SK-MEL-5 (cell line): ENCODE measurements around the gene MYH7. TPM values are rescaled to one million over a fixed set of nuclear protein-coding genes. Genes with fewer than 3 reads are reported as not detected.

ENCODE experiments used
- DNase-seq: peaks from one replicate; pipeline ENCODE4 v3.0.0-alpha.2; 2016; ENCODE audit warnings: low read depth, low spot score
- in situ Hi-C: cut with HindIII; loops from 2 replicates; pipeline ENCODE4 v1.10.0; 2016; ENCODE audit warnings: low sequenced_read_pairs, high pct_unique_total_duplicates, low pct_unique_long_range_greater_than_20kb
- total RNA-seq: library from RNA; depleted of rRNA; stranded (reverse); fragments of >200 nt; shearing (Covaris generic); gene quantifications from 2 replicates; pipeline ENCODE4 v1.2.3, GENCODE V29; 2014

Gene MYH7
- total RNA-seq, 1 experiment from 2014 or later, result 0.05 TPM

DNA sequence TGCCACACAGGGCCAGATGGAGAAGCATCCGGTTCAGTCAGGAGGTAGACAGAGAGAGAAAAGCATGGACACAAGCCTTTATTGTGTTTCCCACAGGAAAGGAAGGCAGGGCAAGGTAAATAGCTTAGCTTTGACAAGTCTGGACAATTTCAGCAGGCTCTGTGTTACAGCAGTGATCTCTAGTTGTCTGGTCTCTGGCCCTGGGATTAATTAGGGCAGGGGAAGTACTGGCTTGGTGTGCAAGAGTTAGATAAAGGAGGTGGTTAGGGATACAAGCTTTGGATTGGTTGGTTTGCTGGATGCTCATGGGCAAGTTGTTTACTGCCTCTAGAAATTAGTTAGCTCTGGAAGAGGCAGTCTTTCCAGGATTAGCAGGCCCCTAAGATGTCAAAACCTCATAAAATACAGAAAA is 19.0 kb upstream of the MYH7 start:
- peak; percentile 55 for DNase-seq
- in situ Hi-C loops, result no loop called here

DNA sequence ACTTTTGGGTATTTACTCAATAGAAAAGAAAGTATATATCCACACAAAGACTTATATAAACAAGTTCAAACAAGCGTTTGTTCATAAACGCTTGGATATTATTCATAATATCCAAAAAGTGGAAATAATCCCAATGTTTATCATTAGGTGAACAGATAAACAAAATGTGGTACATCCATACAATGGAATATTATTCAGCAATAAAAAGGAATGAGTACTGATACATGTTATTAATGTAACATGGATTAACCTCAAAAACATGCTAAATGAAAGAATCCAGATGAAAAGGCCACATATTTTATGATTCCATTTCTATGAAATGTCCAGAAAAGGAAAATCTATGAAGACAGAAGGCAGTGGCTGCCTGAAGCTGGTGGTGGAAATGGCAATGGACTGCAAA is 16.8 kb upstream of the MYH7 start:
- DNase-seq, result no peak
- in situ Hi-C loops, result no loop called here

DNA sequence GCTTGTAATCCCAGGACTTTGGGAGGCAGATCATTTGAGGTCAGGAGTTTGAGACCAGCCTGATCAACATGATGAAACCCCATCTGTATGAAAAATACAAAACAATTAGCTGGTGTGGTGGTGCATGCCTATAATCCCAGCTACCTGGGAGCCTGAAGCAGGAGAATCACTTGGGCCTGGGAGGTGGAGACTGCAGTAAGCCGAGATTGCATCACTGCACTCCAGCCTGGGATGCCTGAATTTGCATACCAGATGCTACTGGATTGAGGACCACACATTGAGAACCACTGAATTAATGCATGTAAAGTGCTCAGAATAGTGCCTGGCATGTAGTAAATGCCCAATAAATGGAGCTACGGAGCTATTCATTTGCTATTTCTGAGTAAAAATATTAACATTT is 14.9 kb upstream of the MYH7 start:
- in situ Hi-C loops, result no loop called here
- DNase-seq, result no peak

DNA sequence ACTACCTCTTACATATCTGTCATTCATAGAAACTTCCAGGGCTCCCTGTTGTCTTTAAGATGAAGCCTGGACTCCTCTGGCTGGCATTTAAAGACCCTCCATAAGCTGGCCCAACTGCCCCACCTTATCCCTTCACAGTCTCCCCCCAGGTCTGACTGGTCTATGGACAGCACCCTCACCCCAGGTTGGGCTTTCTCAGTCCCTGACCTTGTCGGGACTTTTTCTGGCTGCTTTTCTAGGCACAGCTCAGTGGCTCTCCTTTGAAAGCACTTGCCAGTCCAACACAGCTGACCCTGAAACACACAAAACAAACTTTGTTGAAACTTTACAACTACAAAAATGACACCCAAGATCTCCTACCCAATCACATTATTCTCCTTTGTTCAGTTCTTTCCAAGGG is 13.9 kb upstream of the MYH7 start:
- in situ Hi-C loops, result no loop called here
- no peak for DNase-seq

DNA sequence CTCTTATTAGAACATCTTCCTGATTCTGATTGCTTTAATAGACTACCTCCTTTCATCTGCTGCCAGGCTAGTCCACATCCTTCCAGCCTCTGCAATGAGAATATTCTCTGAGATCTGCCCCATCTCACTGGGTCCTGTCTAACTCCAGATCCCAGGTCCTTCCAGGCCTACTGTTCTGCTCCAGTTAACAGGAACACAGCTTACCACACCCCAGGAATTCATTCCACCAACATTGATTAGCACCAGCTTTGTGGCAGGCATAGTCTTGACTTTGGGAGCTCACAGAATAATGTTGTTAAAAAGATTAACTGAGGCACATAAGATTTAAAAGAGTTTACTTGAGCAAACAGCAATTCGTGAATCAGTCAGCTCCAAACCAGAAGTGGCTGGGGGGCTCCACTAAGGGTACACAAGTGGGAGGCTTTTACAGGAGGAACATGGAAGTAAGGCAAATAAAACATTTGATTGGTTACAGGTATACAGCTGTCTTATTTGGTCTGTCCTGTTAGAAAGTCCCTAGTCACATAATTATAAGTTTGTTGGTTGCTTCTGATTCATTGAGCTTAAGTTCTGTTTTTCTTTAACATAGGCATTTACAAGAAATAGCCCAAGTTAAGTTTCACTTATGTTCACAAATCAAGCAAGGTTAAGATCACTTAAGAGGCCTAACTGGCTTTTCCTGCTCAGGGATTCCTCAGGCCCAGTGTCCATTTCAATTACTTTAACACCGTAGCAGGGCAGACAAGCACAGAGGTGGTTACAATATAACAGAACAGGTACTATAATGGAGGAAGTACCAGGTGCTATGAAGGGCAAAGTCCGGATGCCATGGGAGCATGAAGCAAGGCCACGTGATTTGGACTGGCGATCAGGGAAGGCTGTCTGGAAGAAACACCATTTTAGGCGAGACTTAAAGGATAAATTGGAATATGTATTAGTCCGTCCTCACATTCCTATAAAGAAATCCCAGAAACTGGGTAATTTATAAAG is 12.2 kb upstream of the MYH7 start:
- no peak for DNase-seq
- in situ Hi-C loops, result no loop called here

- in situ Hi-C loops, result no loop called here
- DNase-seq, result no peak
Observed at GRCh38 chr14:23446291-23446851, 10.9 kb upstream of the MYH7 start.

DNA sequence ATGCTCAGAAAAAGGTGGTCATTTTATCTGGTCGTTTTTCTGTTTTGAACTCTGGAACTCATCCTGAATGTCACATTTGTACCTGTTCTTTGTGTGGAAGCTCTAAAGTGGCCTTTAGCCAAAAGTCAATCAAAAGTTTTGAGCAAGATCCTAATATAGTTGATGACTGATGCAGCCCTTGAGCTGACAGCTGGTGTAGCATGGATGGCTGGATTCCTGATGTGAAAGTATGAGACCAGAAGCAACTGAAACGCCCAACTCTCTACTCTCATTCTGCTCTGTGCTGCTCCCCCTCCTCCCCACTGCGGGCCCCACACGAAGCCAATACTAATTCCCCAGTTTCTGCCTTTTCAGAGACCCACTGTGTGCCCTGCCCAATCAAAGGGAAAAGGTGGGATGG is 10.3 kb upstream of the MYH7 start:
- no peak for DNase-seq
- in situ Hi-C loops, result no loop called here

DNA sequence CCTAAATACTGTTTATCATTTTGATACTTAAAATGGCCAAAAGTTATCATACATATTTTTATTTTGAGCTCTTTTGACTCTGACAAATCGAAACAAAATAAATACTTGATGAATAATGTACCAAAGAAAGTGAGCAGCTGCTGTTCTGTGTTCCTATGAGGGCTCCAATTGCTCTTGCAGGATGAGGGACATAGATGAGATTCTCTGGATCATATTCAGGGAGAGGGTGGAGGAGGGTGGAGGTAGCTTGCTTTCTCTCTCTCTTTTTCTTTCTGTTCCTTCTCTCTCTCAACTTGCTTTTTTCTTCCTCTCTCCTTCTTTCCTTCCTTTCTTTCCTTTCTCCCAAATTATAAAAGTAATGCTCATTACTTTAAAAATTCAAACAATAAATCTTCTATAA is 8.9 kb upstream of the MYH7 start:
- in situ Hi-C loops, result no loop called here
- no peak for DNase-seq

DNA sequence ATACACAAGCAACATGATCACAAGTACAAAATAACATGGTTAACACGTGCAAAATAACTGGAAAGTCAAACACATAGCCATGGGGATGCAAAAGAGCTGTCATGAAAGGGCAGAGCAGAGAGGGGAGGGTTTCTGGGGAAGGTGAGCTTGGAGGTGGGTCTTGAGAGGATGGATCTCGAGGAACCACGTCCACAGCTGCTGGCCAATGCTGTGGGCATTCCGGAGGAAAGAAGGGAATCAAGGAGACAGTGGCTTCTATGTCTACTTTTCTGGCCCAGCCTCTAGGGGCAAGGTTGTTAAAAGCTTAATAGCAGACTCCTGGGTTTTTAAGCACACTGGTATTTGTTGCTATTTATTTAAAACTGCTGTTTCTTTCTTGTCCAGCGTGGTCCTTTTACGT is 8.4 kb upstream of the MYH7 start:
- in situ Hi-C loops, result no loop called here
- no peak for DNase-seq

GRCh38 chr14:23443411-23443812 is 8.0 kb upstream of the MYH7 start:
- no peak for DNase-seq
- in situ Hi-C loops, result no loop called here

GRCh38 chr14:23442721-23443356 is 7.4 kb upstream of the MYH7 start:
- no peak for DNase-seq
- in situ Hi-C loops, result no loop called here

GRCh38 chr14:23441076-23441475 is 5.6 kb upstream of the MYH7 start:
- in situ Hi-C loops, result no loop called here
- no peak for DNase-seq

- in situ Hi-C loops, result no loop called here
- no peak for DNase-seq
Observed at GRCh38 chr14:23439107-23439835, 3.8 kb upstream of the MYH7 start.

DNA sequence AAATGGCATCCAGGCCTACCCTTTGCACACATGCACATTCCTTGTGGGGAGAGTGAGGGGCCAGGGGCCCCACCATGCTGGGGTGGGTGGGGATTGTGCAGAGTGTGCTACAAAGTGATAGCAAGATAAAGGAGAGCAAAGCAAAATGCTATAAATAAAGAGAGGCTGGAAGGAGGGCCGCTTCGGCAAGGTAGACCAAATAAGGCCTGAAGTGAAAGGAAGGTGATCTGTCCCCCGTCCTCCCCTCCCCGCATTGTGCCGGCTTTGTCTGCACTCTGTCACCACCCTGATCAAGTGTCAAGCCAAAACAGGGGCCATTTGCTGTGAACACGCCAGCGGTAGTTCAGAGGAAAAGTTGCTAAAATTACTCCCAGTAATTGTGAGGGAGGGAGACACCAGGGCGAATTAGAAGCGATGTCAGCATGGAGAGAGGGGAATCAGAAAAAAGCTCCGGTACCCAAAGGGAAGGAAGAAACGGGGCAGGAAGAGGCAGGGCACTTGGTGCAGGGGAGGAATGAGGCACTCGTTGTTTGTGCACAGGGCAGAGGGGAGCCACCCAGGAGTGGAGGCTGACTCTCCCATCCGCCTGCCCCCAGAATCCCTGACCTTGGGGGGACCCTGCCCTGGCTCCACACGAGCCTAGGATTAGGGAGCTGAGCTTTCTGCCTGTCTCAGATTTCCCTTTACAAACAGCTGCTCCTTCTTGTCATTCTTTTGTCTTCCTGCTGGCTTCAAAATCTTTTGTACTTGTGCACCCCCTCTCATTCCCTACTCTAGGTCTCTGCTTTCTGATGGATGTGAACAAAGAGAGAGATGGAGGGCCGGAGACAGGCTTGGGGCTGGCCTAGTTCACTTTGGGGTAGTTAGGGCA is 2.9 kb upstream of the MYH7 start:
- no peak for DNase-seq
- in situ Hi-C loops, result no loop called here

- in situ Hi-C loops, result no loop called here
- DNase-seq, result no peak
Observed at GRCh38 chr14:23437133-23438100, 2.0 kb upstream of the MYH7 start.
